Left lung (tissue), 10 donors: ENCODE measurements around the gene BRF1. TPM values are rescaled to one million over a fixed set of nuclear protein-coding genes. Genes with fewer than 3 reads are reported as not detected.
A peak's percentile ranks its signal among the peaks of the same experiment; 100 is the strongest.

Experiments
- ATAC-seq: fragments of 200-7000 bp; cut with Tn5 transposase; one replicate; pipeline ENCODE4 v1.9.1; 2020; ENCODE audit warnings: moderate library complexity
- DNase-seq, 4 donors: peaks; one replicate each; pipeline ENCODE4 v3.0.0-alpha.2; 2013 to 2020
- H3K27ac ChIP-seq, 2 donors: fragments of 200-600 bp; sonication (generic) in 1 of 2; one replicate each; pipeline versions ENCODE4 v1.5.0 to v1.8.0; 2020 to 2021
- H3K27me3 ChIP-seq, 2 donors: fragments of 200-600 bp; sonication (generic) in 1 of 2; one replicate each; pipeline versions ENCODE4 v1.5.0 to v1.8.0; 2020 to 2021
- H3K36me3 ChIP-seq, 2 donors: fragments of 200-600 bp; sonication (generic) in 1 of 2; one replicate each; pipeline versions ENCODE4 v1.5.0 to v1.8.0; 2020 to 2021
- H3K4me1 ChIP-seq, 2 donors: fragments of 200-600 bp; one replicate each; pipeline ENCODE4 v1.8.0; 2021
- H3K4me3 ChIP-seq, 2 donors: fragments of 200-600 bp; sonication (generic) in 1 of 2; one replicate each; pipeline versions ENCODE4 v1.5.0 to v1.8.0; 2020 to 2021; ENCODE audit warnings: mild to moderate bottlenecking in 1 of 2
- H3K9me3 ChIP-seq, 2 donors: fragments of 200-600 bp; sonication (generic) in 1 of 2; one replicate each; pipeline versions ENCODE4 v1.5.0 to v1.8.0; 2020 to 2021
- intact Hi-C, 2 donors: fragments of 100-400 bp; cut with DNase I; formaldehyde crosslinking; loops; one replicate each; pipeline versions ENCODE4 v1.11.2 to v1.14.2; 2022
- polyA plus RNA-seq, 6 donors: library from polyadenylated mRNA; unstranded; fragments of 120-200 nt; gene quantifications; one replicate each; pipeline ENCODE4 v1.2.1, GENCODE V29; 2013; ENCODE audit not compliant: insufficient read length in 6 of 6
- total RNA-seq, 2 donors: library from RNA; stranded (reverse); fragmentation: NEBNext Ultra II Directional; extraction: Animal tissue kit (Norgen Biotek cat#: 25700); gene quantifications; one replicate each; pipeline ENCODE4 v1.2.1, GENCODE V29; 2021
- TF ChIP-seq, protein P1 (sequence below), 2 donors: fragments of 200-600 bp; sonication (generic) in 1 of 2; IDR thresholded peaks; one replicate each; pipeline versions ENCODE4 v1.5.0 to v1.8.0; 2021; ENCODE audit warnings: antibody characterized with exemption in 2 of 2
- donor health status: DM: no; HTN: yes; CAD: no.
- donor health status: DM: no; HTN: no; CAD: no.

The BRF1 gene
- total and polyA plus RNA-seq, 8 donors, result 32.7 to 45.1 (median 34.9) TPM

DNA sequence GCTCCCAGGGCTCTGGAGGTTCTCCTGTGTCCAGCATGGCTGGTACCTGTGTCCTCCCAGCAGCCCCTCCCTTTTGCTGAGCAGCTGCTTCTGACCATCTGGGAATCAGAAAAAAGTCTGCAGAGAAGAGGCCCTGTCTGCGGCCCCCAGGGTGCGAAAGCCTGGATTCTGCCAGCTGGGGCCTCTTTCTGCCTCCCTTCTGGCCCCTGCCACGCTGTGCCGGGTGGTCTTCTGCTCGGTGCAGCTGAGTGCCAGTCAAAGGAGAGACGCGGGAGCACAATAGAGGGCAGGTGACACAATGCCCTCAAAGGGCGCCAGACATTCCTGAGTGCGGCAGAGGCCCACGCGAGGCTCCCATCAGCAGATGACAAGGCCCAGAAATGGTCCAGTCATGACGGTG, 39.8 kb downstream of the BRF1 start:
- no peaks in the 10 kb centered on the region for H3K27me3 ChIP-seq
- no peak for ATAC-seq
- H3K27ac ChIP-seq, result no peak overlapping the region
- no peak overlapping the region for H3K4me3 ChIP-seq
- H3K4me1 ChIP-seq, result no peaks in the 10 kb centered on the region
- TF ChIP-seq, protein P1, sequence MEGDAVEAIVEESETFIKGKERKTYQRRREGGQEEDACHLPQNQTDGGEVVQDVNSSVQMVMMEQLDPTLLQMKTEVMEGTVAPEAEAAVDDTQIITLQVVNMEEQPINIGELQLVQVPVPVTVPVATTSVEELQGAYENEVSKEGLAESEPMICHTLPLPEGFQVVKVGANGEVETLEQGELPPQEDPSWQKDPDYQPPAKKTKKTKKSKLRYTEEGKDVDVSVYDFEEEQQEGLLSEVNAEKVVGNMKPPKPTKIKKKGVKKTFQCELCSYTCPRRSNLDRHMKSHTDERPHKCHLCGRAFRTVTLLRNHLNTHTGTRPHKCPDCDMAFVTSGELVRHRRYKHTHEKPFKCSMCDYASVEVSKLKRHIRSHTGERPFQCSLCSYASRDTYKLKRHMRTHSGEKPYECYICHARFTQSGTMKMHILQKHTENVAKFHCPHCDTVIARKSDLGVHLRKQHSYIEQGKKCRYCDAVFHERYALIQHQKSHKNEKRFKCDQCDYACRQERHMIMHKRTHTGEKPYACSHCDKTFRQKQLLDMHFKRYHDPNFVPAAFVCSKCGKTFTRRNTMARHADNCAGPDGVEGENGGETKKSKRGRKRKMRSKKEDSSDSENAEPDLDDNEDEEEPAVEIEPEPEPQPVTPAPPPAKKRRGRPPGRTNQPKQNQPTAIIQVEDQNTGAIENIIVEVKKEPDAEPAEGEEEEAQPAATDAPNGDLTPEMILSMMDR (IDR thresholded peaks at IDR 0.05), result no peak
- DNase-seq, result peak in 1 of 4 donors; percentile 69
- peaks cover 0 to 40% of the 10 kb centered on the region in 2 donors for H3K36me3 ChIP-seq
- H3K9me3 ChIP-seq, result no peaks in the 10 kb centered on the region
- intact Hi-C loops, result loop anchor here in 1 of 2 donors (10.0 kb wide), 1 partner anchor 46 kb away; no protein-coding TSS in a partner anchor

- ATAC-seq (peak; percentile 74), DNase-seq (peak in 1 of 4 donors; percentile 52)
- Histone ChIP-seq H3K36me3 (peaks cover 0 to 32% of the 10 kb centered on the region in 2 donors), H3K27ac (no peak overlapping the region), H3K27me3 (no peaks in the 10 kb centered on the region), H3K9me3 (no peaks in the 10 kb centered on the region), H3K4me3 (no peak overlapping the region), H3K4me1 (no peaks in the 10 kb centered on the region)
- TF ChIP-seq, protein P1 (IDR thresholded peaks at IDR 0.05), result no peak
- intact Hi-C loops, result no loop called here
Observed at GRCh38 chr14:105258846-105259245, 42.0 kb downstream of the BRF1 start.

- Histone ChIP-seq H3K27me3 (no peaks in the 10 kb centered on the region), H3K27ac (no peak overlapping the region), H3K36me3 (peaks cover 0 to 36% of the 10 kb centered on the region in 2 donors), H3K4me3 (no peak overlapping the region), H3K4me1 (no peaks in the 10 kb centered on the region), H3K9me3 (no peaks in the 10 kb centered on the region)
- ATAC-seq (no peak), DNase-seq (no peak)
- intact Hi-C loops, result no loop called here
- TF ChIP-seq, protein P1 (IDR thresholded peaks at IDR 0.05), result no peak
Observed at GRCh38 chr14:105257464-105257863, 43.3 kb downstream of the BRF1 start.

- Histone ChIP-seq H3K9me3 (no peaks in the 10 kb centered on the region), H3K27ac (no peak overlapping the region), H3K27me3 (no peaks in the 10 kb centered on the region), H3K36me3 (peaks cover 0 to 37% of the 10 kb centered on the region in 2 donors), H3K4me3 (no peak overlapping the region), H3K4me1 (no peaks in the 10 kb centered on the region)
- ATAC-seq (no peak), DNase-seq (no peak)
- intact Hi-C loops, result no loop called here
- TF ChIP-seq, protein P1 (IDR thresholded peaks at IDR 0.05), result no peak
Observed at GRCh38 chr14:105256292-105256960, 44.4 kb downstream of the BRF1 start.

DNA sequence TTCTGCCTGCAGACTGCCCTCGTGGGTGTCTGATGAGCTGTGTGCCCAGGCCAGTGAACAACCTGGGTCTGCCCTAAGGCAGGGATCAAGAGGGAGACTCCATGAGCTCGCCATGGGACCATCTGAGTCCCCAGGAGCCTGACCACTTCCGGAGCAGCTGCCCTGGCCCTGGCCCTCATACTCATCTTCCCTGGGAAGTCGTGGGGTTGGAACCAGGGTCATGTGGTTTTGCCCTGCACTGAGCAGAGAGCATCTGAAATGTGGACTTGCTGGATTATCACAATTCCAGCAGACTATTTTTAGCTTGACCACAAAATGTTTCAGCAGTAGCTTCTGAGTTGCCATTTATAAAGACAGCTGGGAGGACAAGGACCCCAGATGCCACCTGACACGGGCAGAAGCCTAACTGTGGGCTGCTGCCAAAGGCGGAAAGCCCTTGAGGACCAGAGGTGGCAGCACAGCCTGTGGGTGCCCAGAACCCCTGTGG, 45.7 kb downstream of the BRF1 start:
- Histone ChIP-seq H3K27ac (no peak overlapping the region), H3K27me3 (no peaks in the 10 kb centered on the region), H3K4me3 (no peak overlapping the region), H3K4me1 (peaks cover 0 to 5% of the 10 kb centered on the region in 2 donors), H3K36me3 (peaks cover 0 to 40% of the 10 kb centered on the region in 2 donors), H3K9me3 (no peaks in the 10 kb centered on the region)
- TF ChIP-seq, protein P1 (IDR thresholded peaks at IDR 0.05), result no peak
- intact Hi-C loops, result no loop called here
- ATAC-seq (no peak), DNase-seq (peak in 1 of 4 donors; percentile 41)
